Left ventricle myocardium superior (tissue), 1 donor: Measurements from ENCODE around the gene DFFA. TPM values are rescaled to one million over a fixed set of nuclear protein-coding genes. Genes with fewer than 3 reads are reported as not detected.

Experiments used
- ATAC-seq: fragments of 200-7000 bp; cut with Tn5 transposase; one replicate; pipeline ENCODE4 v1.9.1; 2020; ENCODE audit warnings: mild to moderate bottlenecking, moderate library complexity
- DNase-seq: peaks from one replicate; pipeline ENCODE4 v3.0.0-alpha.2; 2020
- intact Hi-C: fragments of 100-400 bp; cut with micrococcal nuclease; formaldehyde crosslinking; loops from one replicate; pipeline ENCODE4 v1.11.0; 2022
- total RNA-seq: library from RNA; stranded (reverse); fragmentation: NEBNext Ultra II Directional; extraction: Animal tissue kit (Norgen Biotek cat#: 25700); gene quantifications from one replicate; pipeline ENCODE4 v1.2.1, GENCODE V29; 2021
- donor health status: DM: no; HTN: yes; CAD: no; lungs with severe emphysema.

The DFFA gene
- total RNA-seq, 1 donor from 2014 or later: 22.4 TPM

GRCh38 chr1:10407201-10407600, 65.1 kb downstream of the DFFA start:
- intact Hi-C loops: no loop called here
- ATAC-seq: no peak

More at GRCh38 chr1:10407201-10407600, 65.1 kb downstream of the DFFA start:
- no peak for DNase-seq

Other genes starting within 250 kb of the DFFA start
- gene PGD, start 73.5 kb downstream of the DFFA start, total RNA-seq: 37.9 TPM
- 5.5 TPM for gene CENPS, start 42.1 kb downstream of the DFFA start, total RNA-seq
- not detected for gene CORT, start 22.5 kb downstream of the DFFA start, total RNA-seq
- gene PEX14, start 2.4 kb upstream of the DFFA start, total RNA-seq: 21.0 TPM